GM18951 (cell line): ENCODE data around the gene GABBR2.

Source experiments
- POLR2A ChIP-seq: IDR thresholded peaks from 4 replicates; pipeline ENCODE4 v1.6.1; 2011; ENCODE audit warnings: mild to moderate bottlenecking; ENCODE audit not compliant: insufficient read length, insufficient read depth; ENCODE audit errors: extremely low read depth
- in situ Hi-C: fragments of 300-500 bp; cut with MboI; formaldehyde crosslinking; loops from one replicate; pipeline ENCODE4 v1.12.0; 2022; ENCODE audit warnings: low sequenced_read_pairs, mixed read lengths, inconsistent platforms; ENCODE audit not compliant: unreplicated experiment

Gene GABBR2

GRCh38 chr9:98341157-98342097 lies 367.3 kb downstream of the GABBR2 start:
- TF ChIP-seq POLR2A: no peak
- in situ Hi-C loops: no loop called here

DNA sequence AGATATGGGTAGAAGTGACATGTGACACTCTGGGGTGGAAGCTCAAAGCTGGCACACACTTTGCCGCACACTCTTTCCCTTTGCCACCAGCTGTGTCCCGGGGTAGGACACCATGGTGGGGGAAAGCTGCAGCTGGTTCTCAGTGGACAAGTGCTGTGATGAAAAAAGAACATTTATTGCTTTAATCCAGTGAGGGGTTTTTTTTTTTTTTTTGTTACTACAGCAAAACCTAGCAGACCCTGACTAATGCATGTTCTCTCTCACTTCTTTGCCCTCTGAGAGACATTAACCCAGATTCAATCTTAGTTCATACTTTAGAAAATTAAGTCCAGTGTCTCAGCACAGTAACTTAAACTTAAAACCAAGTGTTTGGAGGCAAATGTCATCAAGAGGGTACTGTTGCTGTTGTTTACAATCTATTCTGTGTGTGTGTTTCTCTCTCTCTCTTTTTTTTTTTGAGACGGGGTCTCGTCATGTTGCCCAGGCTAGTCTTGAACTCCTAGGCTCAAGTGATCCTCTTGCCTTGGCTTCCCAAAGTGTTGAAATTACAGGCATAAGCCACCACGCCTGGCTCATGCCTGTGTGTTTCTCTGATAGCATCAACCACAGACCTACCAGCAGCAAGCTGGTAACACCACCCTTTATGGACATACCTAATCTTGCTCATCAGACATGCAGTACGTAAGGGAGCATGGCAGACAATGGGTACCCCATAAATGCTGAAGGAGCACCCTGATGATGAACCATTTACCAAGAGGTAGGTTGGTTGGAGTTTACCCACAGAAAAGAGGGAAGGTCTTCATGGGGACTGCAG lies 368.5 kb downstream of the GABBR2 start:
- TF ChIP-seq POLR2A: no peak
- in situ Hi-C loops: no loop called here

GRCh38 chr9:98335661-98336060 lies 373.1 kb downstream of the GABBR2 start:
- in situ Hi-C loops: no loop called here
- no peak for TF ChIP-seq POLR2A

- in situ Hi-C loops: no loop called here
- TF ChIP-seq POLR2A: no peak
Observed at GRCh38 chr9:98334796-98335195, 373.9 kb downstream of the GABBR2 start.

DNA sequence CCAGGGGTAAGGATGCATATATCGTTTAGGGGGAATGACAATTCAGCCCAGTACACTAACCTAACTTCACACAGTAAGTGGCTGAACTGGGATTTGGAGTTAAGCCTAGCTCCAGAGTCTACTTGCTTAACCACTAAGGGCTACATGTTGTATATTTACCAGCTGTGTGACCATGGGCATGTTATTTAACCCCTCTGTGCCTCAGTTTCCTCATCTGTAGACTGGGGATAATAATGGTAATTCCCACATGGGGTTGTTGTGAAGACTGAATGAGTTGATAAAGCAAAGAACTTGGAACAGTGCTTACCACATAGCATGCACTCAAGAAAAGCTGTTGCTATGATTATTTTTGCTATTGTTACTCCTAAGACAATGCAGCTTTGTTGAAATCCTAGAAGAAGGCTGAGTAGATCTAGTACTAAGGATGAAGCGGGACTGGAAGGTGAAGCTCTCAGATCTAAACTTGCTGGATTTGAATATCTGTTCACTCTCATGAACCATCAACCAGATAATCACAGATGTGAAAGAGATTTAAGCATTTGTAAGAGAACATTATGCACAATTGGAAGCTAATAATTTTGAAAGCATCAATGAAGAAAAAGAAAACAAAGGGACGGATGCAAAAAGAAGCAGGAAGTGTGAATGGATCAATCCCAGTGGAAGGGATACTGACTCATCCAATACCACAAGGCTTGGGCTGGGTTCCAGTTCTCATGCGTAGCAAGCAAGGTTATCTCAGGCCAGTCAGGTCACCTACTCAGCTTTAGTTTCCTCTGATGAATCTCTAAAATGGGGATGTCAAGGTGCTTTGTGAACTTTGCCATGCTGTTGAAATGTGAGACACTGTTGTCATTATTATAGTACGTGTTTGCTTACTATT lies 374.8 kb downstream of the GABBR2 start:
- TF ChIP-seq POLR2A: no peak
- in situ Hi-C loops: no loop called here

GRCh38 chr9:98332405-98332831 lies 376.3 kb downstream of the GABBR2 start:
- TF ChIP-seq POLR2A: no peak
- in situ Hi-C loops: no loop called here

GRCh38 chr9:98331536-98332259 lies 377.0 kb downstream of the GABBR2 start:
- no peak for TF ChIP-seq POLR2A
- in situ Hi-C loops: no loop called here

DNA sequence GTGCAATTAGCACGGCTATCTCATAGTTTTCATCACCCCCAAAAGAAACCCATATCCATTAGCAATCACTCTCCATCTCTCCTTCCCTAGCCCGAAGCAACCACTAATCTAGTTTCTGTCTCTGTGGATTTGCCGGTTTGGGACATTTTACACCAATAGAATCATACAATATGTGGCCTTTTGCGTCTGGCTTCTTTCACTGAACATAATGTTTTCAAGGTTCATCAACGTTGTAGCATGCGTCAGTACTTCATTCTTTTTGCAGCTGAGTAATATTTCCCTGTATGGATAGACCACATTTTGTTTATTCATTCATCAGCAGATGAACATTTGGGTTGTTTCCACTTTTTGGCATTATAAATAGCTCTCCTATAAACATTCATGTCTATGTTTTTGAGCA lies 377.9 kb downstream of the GABBR2 start:
- in situ Hi-C loops: no loop called here
- TF ChIP-seq POLR2A: no peak

- TF ChIP-seq POLR2A: no peak
- in situ Hi-C loops: no loop called here
Observed at GRCh38 chr9:98329904-98330303, 378.8 kb downstream of the GABBR2 start.

DNA sequence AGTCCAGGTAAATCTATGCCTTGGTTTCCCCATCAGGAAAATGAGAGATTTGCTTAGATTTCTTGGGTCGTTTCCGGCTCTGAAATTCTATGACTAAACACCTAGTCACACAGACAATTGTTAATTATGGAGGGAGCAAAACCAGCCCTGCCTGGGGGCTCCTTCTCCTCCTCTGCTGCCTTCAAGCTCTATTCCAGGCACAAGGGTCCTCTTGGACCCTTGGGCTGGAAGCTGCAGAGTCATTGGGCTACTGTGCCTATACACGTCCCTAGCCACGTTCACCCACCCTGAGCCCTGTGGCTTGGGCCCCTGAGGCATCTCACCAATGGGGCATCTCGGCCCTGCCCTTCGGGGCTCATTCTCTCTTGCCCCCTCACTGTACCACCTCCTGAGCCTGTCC lies 379.5 kb downstream of the GABBR2 start:
- TF ChIP-seq POLR2A: no peak
- in situ Hi-C loops: no loop called here

DNA sequence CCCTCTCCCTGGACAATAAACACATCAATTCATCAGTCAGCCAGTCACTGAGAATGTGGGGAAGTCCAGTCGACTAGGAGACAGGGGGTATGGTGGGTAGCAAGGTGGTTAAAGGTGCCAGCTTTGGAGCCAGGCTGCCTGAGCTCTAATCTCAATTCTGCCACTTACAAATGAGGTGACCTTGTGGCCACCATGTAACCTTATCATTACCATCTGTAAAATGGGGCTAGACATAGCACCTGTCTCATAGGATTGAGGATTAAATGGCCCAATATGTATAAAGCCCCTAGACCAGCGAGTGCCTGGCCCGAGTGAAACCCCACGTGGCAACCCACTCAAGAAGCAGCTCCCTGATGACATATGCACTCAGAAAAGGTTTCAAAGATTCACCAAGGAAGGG lies 380.0 kb downstream of the GABBR2 start:
- in situ Hi-C loops: no loop called here
- no peak for TF ChIP-seq POLR2A

GRCh38 chr9:98328141-98328540 lies 380.6 kb downstream of the GABBR2 start:
- in situ Hi-C loops: no loop called here
- no peak for TF ChIP-seq POLR2A
